Measurements from ENCODE around the gene TPK1.

DNA sequence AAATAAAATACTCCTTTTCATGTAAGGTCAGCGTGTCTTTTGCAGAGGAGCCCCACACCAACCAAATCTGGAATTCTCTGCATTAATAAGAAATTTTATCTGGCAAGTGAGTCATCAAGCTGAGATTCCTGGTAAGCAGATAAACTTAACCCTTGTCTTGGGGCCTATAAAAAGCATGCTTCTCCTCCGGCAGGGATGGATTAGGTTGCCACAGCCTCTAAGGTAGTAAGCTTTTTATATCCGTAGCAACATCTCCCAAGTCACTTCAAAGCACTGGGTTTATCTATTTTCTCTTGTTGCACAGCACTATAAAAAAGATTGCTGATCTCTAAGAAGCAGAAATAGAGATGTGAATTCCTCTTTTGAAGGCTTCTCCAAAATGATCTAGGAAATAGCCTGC lies 229.6 kb downstream of the TPK1 start:
- TF ChIP-seq, protein P1, sequence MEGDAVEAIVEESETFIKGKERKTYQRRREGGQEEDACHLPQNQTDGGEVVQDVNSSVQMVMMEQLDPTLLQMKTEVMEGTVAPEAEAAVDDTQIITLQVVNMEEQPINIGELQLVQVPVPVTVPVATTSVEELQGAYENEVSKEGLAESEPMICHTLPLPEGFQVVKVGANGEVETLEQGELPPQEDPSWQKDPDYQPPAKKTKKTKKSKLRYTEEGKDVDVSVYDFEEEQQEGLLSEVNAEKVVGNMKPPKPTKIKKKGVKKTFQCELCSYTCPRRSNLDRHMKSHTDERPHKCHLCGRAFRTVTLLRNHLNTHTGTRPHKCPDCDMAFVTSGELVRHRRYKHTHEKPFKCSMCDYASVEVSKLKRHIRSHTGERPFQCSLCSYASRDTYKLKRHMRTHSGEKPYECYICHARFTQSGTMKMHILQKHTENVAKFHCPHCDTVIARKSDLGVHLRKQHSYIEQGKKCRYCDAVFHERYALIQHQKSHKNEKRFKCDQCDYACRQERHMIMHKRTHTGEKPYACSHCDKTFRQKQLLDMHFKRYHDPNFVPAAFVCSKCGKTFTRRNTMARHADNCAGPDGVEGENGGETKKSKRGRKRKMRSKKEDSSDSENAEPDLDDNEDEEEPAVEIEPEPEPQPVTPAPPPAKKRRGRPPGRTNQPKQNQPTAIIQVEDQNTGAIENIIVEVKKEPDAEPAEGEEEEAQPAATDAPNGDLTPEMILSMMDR (conservative IDR thresholded peaks at IDR 0.05 in 1 of 2, IDR thresholded peaks at IDR 0.05 in 1 of 2; ENCODE audit: low read depth in 1 of 2, low read length in 2 of 2), result no peak
- no peak for TF ChIP-seq EZH2 (IDR thresholded peaks at IDR 0.05; ENCODE audit: low read length, missing control alignments)
